HK-2 (cell line): ENCODE measurements around the gene PINK1.

Experiments
- DNase-seq: peaks from one replicate; pipeline ENCODE4 v3.0.0-alpha.2; 2018; ENCODE audit not compliant: unreplicated experiment

PINK1 gene

DNA sequence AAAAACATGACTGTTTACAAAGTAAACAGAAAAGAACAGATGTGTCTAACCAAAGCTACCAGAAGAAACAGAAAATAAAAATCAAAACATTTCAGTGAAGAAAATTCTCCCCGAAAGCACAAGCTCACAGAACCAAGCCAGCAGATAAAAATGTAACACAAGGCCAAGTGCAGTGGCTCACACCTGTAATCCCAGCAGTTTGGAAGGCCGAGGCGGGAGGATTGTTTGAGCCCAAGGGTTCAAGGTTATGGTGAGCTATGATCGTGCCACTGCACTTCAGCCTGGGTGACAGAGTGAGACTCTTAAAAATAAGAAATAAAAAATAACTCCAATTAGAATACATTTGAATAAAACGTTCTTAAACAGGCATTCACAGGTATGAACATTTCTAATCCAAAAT lies 47.0 kb downstream of the PINK1 start:
- no peak for DNase-seq

- DNase-seq, result no peak
Measured at GRCh38 chr1:20681999-20682398, 48.7 kb downstream of the PINK1 start.

- no peak for DNase-seq
Measured at GRCh38 chr1:20682571-20683236, 49.4 kb downstream of the PINK1 start.

DNA sequence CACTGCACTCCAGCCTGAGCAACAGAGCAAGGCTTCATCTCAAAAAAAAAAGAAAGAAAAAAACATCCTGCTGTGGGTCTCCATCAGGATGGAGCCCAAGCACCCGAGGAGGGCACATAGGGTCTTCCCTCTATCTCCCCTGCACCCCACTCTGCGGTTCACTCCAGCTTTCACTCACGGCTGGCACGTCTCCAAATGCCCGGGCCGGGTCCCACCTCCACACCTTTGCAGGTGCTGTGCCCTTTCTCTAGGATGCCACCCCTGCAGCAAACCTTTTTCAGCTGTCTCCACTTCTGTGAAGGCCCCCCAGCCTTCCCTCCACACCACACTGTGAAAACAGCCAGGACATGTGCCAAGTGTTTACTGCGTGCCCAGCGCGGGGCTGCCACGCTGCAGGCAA lies 50.4 kb downstream of the PINK1 start:
- no peak for DNase-seq

DNA sequence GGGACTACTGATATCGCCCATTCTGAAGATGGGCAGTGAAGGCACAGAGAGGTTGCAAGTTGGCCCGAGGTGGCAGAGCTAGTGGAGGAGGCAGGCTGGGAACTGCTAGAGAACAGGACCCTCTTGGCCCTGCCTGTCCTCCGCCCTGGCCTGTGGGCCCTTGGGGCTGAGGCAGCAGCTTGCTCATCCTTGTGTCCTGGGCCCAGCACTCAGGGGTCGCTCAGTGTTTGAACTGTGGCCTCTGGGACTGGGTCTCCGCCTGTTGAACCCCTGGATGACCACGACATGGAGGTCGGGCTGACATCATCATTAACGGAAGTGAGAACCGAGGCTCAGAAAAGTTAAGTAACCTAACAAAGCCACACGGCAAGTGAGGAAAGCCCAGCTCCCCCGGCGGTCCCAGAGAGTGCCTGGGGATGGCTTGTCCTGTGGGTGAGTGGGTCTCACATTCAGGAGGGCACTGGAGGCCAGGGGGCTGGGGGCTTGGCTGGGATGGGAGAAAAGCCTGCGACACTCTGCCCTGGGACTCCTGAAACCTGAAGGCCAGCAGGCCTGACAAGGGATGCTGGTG lies 50.9 kb downstream of the PINK1 start:
- no peak for DNase-seq

DNA sequence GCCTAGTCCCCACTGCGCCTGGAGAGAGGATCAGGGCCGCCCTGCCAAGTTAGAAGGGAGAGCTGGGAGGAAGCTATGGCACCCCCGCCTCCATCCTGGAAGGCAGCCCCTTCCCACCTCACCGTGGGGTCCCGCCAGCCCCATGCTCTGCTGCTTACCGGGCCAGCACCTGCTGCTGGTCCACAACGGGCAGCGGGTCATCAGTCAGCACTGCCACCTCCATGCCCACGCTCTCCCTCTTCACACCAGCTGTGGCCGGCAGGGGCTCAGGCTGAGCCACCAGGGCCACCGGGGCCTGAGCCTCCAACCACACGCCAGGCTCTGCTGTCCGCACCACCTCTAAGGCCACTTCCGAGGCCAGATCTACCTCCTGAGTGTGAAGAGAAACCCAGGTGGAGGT lies 51.4 kb downstream of the PINK1 start:
- DNase-seq, result no peak

DNA sequence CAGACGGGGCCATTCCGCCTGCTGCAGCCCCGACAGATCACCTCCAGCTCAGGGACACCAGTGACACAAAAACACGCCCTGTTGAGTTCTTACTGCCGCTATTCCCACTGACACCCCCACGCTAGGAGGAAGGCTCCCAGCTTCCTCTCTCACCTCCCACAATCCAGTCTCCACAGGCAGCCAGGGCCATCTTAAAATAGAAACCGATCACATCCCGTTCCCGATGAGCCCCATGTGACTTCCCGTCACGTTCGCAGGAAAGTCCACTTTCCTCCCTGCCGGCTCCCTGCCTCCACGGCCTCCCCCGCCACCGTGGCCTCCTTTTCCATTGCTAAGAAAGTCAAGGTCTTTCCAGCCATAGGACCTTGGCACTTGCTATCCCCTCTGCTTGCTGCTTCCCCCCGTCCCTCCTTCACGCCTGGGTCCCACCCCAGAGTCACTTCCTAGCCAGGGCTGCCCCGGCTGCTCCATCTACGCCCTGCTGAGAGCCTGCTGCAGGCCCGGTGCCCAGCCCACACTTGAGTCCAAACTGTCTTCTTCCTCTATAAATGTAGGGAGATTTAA lies 51.9 kb downstream of the PINK1 start:
- DNase-seq, result no peak

- DNase-seq, result no peak
Measured at GRCh38 chr1:20685741-20686140, 52.5 kb downstream of the PINK1 start.

DNA sequence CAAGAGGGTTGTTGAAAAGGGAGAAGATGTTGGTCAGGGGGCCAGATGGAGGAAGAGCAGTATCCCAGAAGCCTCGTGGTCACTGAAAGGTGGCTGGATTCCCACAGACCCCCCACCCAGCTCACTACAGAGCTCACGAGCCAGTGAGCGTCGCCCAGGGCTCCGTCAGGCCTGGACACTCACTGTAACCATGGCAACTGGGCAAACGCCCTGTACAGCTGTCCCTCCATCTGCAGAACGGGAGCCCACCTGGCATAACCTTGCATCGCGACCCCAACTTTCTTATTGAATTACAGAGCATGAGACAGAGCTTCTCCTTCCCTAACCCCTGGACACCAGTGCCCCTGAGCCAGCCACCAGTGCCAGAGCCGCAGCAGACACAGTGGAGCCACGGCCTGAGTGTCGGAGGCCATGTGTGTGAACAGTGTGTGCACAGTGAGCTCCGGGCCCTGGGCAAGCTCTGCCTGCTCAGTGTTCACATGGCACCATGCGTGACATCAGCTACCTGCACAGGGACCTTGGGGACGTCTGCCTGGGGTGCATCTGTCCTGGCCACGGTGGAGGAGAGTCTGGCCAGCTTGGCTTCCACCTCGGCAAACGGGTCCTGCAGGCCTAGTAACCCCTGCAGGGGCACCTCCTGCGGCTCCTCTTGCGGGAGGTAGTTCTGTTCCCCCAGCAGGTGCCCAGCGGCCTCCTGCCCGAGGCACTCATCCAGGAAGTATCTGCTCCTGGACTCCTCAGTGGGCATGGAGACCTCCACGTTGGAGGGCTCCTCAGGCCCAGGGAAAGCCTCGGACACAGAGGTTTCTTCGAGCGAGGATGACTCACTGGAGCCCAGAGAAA lies 53.8 kb downstream of the PINK1 start:
- DNase-seq, result no peak

DNA sequence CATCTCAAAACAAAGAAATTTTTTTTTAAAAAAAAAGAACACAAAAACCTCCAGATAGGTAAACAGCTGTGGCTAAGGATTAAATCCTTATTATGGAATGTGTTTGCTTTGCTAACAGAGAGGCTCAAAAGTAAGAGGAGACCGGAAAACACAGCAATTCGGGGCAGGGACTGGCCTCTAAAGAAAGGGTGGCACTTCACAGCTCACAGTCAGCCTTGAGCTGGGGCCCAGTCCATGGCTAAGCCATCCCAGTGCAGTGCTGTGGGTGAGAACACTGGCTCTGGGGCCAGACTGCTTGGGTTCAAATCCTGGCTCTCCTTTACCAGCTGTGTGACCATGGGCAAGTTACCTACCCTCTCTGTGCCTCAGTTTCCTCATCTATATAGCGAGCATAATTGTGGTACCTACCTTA lies 56.4 kb downstream of the PINK1 start:
- no peak for DNase-seq

DNA sequence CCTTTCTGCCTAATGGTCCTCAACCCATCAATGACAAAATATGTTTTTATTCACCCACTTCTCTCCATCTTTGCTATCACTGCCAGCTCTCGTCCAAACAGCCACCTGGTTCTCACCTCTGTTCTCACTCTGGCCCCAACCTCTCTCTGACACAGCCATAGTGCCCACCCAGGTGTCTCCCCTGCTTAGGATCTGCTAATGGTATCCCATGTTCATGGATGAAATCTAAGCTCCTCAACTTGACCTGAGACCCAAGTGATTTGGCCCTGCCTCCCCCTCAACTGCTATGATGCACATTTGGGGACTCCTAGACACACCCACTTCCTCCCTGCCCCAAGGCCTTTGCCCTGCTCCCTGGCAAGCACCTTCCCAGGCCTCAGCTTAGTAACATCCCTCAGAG lies 58.6 kb downstream of the PINK1 start:
- DNase-seq, result no peak

DNA sequence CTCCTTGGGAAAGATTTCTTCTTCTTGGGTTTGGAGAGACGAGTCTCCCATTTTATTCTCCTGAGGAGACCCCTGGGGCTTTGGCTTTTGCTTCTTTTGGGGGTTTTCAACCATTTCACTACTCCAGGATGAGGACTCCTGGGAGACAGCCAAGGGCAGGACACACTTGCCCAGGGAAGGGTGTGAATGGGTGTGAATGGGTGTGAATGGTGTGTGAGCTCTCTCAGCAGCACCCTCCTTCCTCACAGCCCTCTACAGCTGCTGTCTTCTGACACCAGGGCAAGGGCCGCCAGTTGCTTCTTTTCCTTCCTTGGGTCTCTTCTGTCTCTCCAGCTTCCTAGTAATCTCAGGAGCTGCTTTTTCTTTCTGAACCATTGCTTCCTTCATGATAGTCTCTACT lies 60.4 kb downstream of the PINK1 start:
- DNase-seq, result no peak

- DNase-seq, result no peak
Measured at GRCh38 chr1:20695515-20695914, 62.3 kb downstream of the PINK1 start.

DNA sequence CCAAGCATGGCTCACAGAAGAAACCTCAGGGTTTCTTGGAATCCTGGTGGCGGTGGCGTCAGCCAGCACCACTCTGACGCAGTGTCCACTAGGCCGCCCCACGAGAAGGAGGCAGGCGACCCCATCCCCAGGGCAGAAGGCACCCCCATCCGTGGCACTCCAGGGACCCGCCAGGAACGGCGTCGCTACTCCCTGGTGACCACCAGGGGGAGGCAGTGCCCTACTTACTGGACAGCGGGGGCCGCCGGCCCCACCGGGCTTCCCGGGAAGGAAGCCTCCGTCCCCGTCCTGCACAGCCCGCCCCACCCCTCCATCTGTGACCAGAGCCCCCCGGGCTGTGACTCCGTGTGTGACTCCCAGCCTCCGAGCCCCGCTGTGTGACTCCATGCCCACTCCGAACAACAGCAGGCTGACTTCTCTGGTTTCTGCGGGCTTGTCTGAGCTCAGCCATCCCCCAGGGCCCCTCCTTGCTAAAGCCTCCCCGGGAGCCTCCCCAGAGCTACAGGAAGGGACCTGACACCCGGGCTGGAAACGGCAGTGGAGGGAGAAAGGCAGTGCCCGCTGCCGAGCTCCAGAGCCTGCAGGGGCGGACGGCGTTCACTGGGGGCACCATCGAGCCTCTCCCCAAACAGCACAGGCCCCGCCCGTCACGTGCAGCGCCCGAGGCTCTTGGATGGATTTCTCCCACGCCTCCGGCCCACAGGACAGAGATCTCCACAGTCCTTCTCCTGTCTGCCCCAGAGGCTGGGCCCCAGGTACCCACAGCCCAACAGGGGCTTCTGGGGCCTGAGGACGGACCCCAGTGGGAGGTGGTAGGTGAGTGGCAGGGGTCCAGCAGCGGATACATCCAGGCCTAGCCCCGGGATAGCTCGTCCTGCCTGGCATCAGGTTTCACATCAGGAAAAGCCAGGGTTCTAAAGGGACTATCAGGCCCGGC lies 63.4 kb downstream of the PINK1 start:
- DNase-seq, result peak; percentile 96

- no peak for DNase-seq
Measured at GRCh38 chr1:20697563-20697962, 64.3 kb downstream of the PINK1 start.

DNA sequence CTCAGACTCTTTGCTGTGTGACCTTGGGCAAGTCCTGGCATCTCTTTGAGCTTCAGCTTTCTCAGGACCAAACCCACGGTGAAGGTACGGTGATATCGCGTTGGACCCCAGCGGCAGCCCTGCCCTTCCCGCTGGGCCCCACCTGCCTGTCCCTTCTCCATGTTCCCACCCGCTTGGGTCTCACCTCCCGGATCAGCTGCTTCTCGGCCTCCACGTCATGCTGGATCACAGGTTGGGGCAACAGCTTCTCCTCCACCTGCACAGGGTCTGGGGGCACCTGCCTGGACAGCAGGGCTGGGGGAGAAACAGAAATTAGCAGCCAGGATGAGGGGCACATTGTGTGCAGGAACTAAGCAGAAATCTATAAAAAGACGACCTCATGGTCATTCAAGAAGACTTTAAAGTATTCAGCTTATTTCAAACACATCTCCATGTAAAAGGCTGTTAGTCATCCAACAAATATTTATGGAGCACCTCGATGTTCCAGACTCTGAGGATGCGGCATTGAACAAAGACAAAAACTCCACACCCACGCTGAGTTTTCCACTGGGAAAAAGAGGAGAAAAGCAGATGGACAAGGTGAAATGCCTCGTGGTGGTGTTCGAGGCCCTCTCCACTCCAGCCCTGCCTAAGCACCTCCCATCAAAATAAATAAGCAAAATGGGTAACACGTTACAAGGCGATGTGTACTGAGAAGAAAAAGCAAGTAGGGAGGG lies 65.1 kb downstream of the PINK1 start:
- DNase-seq, result no peak

DNA sequence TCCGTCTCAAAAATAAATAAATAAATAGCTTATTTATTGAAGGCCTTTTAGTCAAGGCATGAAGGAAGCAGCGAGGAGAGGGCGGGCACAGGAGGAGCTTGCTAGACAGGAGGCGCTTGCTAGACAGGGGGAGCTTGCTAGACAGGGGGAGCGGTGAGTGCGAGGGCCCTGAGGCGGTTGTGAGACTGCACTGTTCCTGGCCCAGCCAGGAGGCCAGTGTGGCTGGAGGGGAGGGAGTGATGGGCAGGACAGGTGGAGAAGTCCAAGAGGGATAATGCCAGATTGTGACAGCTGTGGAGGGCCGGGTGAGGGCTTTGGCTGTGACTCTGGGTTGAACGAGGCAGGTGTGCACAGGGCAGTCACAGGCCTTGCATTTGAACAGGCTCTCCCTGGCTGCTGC lies 66.3 kb downstream of the PINK1 start:
- DNase-seq, result no peak

DNA sequence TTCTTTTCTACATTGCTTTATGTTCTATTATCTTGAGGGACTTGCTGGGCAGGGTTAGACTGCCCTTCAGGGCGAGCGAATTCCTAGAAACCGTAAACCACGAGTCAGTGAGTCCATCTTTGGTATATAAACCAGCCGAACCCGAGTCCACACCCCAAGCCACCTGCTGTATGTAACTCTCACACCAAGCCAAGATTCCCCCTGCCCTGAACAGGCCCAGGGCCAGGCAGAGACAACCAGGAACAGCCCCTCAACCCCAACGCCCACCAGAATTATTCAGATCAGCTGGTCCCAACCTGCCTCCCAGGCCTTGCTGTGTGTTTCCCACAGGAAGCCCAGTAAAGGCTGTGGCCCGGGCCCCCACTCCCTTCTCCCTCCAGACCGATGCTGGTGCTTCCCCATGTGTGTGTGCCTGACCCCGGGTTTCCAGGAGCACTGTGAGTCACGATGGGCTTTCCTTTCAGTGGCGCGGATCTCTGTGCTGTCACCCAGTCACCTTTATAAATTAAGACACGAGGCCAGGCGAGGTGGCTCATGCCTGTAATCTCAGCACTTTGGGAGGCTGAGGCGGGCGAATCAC lies 67.5 kb downstream of the PINK1 start:
- no peak for DNase-seq
